NCI-H1694 treated with DMSO at 0.1 percent for 48 hours (cell line): ENCODE results near the gene MEF2C.
"Not testable (repeated sequence)": the region's sequence is repeated elsewhere in the genome, so short reads cannot be mapped to it uniquely, and the experiment has no call there.

Source experiments
- DNase-seq: peaks from one replicate; lab custom pipeline; 2025; lab: John Stamatoyannopoulos, UW

Gene MEF2C

GRCh38 chr5:88862547-88863175 is 20.3 kb downstream of the MEF2C start:
- DNase-seq = no peak

DNA sequence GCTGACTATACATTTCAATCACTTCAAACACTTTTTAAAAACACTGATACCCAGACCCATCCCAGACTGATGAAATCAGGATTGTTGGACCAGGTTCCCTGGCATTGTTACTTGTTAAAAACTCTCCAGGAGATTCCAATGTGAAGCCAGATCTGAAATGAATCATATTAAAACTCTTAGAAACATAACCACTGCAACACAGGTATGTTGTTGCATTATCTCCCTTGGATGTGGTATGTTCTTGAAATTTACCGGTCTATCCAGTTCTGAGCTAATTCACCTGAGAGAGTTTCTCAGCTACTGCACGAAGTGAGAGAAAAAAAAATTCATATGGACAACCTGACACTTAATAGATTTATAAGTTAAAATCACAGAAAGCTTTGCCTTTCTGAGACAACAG is 21.8 kb downstream of the MEF2C start:
- no peak for DNase-seq

DNA sequence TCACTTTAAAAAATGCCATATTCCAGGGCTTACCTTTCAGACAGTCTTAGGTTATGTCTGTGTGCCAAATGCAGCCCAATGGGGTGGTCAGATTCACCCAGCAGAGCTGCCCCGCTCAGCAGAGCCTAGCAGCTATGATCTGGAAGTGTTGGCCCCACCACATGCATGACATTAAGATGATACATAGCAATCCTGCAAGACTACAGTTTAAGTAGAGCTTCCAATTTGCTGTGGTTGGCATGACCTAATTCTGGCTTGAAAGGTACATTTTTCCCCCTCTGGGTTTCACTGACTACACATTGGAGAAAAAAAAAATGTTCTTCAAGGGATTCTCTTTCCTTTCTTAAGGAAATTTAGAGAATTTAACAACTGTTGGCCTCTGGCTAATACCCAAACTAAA is 22.5 kb downstream of the MEF2C start:
- no peak for DNase-seq

DNA sequence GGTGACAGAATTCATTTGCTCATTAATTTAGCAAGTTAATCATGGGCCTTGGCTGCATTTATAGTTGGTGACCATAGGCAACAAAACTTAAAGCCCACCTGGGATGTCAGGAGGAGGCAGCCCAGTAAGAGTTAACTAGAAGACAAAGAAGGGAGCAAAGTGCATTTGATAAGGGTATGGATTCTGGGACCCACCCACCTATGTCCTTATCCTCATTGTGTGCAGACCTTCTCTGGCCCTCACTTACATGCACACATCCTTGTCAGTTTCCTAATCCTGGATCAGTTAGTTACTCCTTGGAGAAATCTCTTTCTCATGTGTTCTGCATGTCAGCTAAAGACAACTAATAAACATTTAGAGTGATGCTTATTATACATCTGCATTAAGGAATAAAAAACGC is 24.6 kb downstream of the MEF2C start:
- no peak for DNase-seq

DNA sequence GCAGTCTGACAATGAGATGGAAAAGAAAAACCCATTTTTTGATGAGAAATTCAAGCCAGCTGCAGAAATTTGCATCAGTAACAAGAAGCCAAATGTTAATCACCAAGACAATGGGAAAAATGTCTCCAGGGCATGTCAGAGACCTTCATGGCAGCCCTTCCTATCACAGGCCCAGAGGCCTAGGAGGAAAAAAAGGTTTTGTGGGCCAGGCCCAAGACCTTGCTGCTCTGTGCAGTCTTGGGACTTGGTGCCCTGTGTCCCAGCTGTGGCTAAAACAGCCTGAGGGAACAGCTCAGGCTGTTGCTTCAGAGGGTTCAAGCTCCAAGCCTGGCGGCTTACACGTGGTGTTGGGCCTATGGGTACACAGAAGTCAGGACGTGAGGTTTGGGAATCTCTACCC is 26.6 kb downstream of the MEF2C start:
- not testable (repeated sequence) for DNase-seq

- DNase-seq = no peak
Observed at GRCh38 chr5:88854769-88855168, 28.2 kb downstream of the MEF2C start.

DNA sequence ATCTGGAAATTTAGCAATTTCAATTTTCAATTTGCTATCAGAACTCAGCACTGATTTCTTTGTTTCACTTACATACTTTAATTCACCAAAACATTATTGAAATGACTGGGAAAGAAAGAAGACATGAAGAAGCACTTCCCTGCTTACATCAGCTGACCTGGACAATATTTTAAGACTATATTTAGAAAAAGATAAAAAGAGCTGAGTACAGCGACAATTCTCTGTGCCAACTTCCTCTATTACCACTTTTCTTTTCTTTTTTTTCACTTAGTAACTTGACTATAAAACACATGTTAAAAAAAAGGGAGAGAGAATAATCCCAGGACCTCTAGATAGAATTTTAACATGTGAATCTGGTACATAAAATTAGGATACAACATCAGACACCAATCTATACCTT is 35.6 kb downstream of the MEF2C start:
- no peak for DNase-seq

DNA sequence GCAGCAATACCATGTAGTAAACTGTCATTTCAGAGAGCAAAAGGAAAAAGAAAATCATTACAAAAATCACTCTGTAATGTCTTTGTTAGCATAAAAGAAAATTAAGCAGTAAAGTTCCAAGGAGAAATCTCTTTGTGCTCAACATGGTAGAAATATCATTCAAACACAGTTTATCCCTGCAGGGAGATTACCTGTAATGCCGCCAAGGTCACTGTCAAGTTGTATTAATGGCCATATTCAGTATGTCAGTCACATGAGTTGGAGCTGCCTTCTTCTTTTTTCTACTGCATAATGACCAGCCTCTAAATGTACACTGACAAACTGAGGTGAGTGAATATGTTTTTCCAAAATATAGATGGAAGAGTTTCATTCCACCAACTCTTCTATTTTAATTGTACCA is 36.5 kb downstream of the MEF2C start:
- DNase-seq = no peak

GRCh38 chr5:88845081-88845697 is 37.8 kb downstream of the MEF2C start:
- DNase-seq = no peak

DNA sequence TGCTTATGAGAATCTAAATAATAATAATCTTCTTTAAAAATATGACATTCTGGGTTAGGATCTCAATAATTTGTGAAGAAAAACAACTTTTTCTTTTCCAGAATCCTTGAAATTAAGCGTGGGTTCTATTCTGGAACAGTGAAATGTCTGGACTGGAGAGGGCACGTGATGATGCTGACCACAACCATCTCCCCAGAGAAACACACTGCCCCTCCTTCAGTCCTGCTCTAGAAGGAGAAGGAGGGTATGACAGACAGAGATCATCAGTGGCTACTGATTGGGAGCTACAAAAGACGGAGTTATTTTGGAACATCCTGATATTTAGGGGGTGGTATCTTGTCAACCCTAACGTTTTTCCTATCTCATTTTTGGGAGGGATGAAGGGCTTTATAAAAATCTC is 40.2 kb downstream of the MEF2C start:
- no peak for DNase-seq

- DNase-seq = no peak
Observed at GRCh38 chr5:88841212-88841611, 41.8 kb downstream of the MEF2C start.

GRCh38 chr5:88840495-88840894 is 42.5 kb downstream of the MEF2C start:
- DNase-seq = no peak

- no peak for DNase-seq
Observed at GRCh38 chr5:88839238-88839637, 43.7 kb downstream of the MEF2C start.

- no peak for DNase-seq
Observed at GRCh38 chr5:88838500-88838899, 44.5 kb downstream of the MEF2C start.

DNA sequence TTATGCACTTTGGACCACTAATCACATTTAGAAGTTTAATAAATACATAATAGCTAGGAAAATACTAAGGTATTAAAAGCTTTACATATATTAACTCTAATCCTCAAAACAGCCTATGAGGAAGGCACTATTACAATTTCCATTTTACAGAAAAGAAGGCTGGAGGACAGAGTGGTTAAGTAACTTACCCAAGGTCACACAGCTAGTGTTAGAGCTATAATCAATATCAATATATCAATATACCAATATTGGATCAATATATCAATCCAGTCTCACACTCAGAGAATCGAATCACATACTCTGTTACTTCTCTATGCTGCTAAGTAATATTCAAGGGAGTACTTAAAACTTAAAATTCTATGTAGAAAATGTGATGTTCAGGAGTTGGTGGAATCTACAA is 45.2 kb downstream of the MEF2C start:
- DNase-seq = no peak

DNA sequence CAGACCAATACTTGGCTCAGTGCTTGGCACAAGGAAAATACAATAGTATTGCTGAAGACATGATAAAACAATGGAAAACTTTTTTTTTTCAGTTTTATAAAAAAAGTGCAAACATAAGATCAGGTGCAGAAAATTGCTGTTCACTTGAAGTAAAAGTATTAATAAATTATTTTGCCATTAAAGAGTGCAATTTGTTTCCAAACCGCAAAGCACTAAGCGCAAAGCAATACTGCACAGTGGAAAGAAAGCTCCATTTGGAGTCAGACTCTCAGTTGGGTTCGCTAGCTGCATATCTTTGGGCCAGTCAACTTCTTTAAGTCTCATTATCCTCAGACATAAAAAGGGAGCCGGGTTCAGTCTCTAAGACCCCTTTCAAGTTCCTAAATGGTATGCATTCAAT is 45.8 kb downstream of the MEF2C start:
- DNase-seq = no peak

- no peak for DNase-seq
Observed at GRCh38 chr5:88836195-88836838, 46.7 kb downstream of the MEF2C start.

- DNase-seq = no peak
Observed at GRCh38 chr5:88834499-88834898, 48.5 kb downstream of the MEF2C start.

- no peak for DNase-seq
Observed at GRCh38 chr5:88834131-88834462, 48.9 kb downstream of the MEF2C start.

GRCh38 chr5:88833371-88834130 is 49.4 kb downstream of the MEF2C start:
- DNase-seq = no peak

- DNase-seq = no peak
Observed at GRCh38 chr5:88831816-88832215, 51.2 kb downstream of the MEF2C start.

DNA sequence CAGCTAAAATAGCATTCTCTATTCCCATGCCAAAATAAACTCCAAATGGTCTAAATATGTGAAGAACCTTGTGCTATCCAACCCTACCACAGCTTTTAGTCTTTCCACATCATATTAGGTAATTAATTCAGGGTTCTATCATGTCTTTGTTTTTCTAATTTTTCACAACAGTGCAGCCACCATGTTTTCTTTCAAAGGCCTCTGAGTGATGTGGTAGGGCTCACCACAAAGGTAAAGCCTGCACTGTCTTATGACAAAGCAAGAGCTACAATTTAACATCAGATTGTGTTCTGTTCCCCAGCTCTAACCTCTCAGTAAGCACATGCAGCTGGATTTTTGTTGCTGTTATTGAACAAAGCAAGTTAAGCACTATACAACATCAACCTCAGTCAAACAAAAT is 52.4 kb downstream of the MEF2C start:
- DNase-seq = no peak

DNA sequence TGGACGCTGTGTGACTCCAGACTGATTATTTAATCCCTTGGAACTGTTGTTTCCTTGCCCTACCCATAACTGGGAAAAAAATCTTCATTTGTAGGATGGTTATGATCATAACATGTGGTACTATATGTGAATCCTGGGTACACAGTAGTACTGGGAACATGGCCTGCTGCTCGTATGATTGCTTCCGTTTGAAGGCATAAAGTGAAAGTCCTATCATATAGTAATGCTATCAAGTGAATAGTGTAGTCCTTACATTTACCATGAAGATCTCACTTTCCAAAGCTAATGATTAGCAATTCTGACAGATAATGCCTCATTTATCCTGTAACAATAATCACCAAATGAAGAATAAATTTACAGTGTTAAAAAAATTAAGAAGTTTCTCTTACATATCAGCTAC is 53.2 kb downstream of the MEF2C start:
- DNase-seq = no peak
